GM04504 (cell line): ENCODE results near the gene TMPRSS4.

Experiments
- DNase-seq: peaks from one replicate; pipeline ENCODE4 v3.0.0-alpha.2; 2012; ENCODE audit warnings: low read depth

TMPRSS4 gene

GRCh38 chr11:118080296-118080695 lies 3.4 kb downstream of the TMPRSS4 start:
- DNase-seq = no peak

GRCh38 chr11:118081241-118081958 lies 4.5 kb downstream of the TMPRSS4 start:
- DNase-seq = no peak

- no peak for DNase-seq
Observed at GRCh38 chr11:118082880-118083552, 6.1 kb downstream of the TMPRSS4 start.

- DNase-seq = peak; percentile 3
Observed at GRCh38 chr11:118084247-118084646, 7.4 kb downstream of the TMPRSS4 start.

GRCh38 chr11:118084656-118085055 lies 7.8 kb downstream of the TMPRSS4 start:
- DNase-seq = no peak

- no peak for DNase-seq
Observed at GRCh38 chr11:118086913-118087768, 10.3 kb downstream of the TMPRSS4 start, which contains the start of gene SMIM35. Gene SMIM35 (minus strand): TSS chr11:118086963. CDS start chr11:118086757, 206 bp downstream.

- no peak for DNase-seq
Observed at GRCh38 chr11:118087931-118088330, 11.1 kb downstream of the TMPRSS4 start.

- DNase-seq = no peak
Observed at GRCh38 chr11:118088531-118088930, 11.7 kb downstream of the TMPRSS4 start.

GRCh38 chr11:118090545-118091162 lies 13.8 kb downstream of the TMPRSS4 start:
- DNase-seq = no peak

- DNase-seq = no peak
Observed at GRCh38 chr11:118091690-118092089, 14.8 kb downstream of the TMPRSS4 start.

GRCh38 chr11:118092907-118093571 lies 16.2 kb downstream of the TMPRSS4 start:
- DNase-seq = no peak

- no peak for DNase-seq
Observed at GRCh38 chr11:118095493-118095892, 18.6 kb downstream of the TMPRSS4 start.

GRCh38 chr11:118095967-118096367 lies 19.1 kb downstream of the TMPRSS4 start:
- DNase-seq = no peak

- no peak for DNase-seq
Observed at GRCh38 chr11:118098996-118099837, 22.3 kb downstream of the TMPRSS4 start.

- DNase-seq = no peak
Observed at GRCh38 chr11:118099838-118100556, 23.1 kb downstream of the TMPRSS4 start.

- no peak for DNase-seq
Observed at GRCh38 chr11:118100691-118101232, 23.9 kb downstream of the TMPRSS4 start.

GRCh38 chr11:118102721-118103261 lies 25.9 kb downstream of the TMPRSS4 start:
- no peak for DNase-seq

GRCh38 chr11:118104491-118104890 lies 27.6 kb downstream of the TMPRSS4 start:
- DNase-seq = no peak

- no peak for DNase-seq
Observed at GRCh38 chr11:118105657-118106305, 28.9 kb downstream of the TMPRSS4 start.
